Mesenteric fat pad (tissue), 1 donor: ENCODE results near the gene ATP13A3. TPM values are rescaled to one million over a fixed set of nuclear protein-coding genes. Genes with fewer than 3 reads are reported as not detected.

ENCODE experiments used
- DNase-seq: peaks from one replicate; pipeline ENCODE4 v3.0.0-alpha.2; 2020; ENCODE audit warnings: low spot score
- total RNA-seq: library from RNA; stranded (reverse); fragmentation: NEBNext Ultra II Directional; extraction: Animal tissue kit (Norgen Biotek cat#: 25700); gene quantifications from one replicate; pipeline ENCODE4 v1.2.1, GENCODE V29; 2021
- donor health status: DM: yes; HTN: yes; CAD: no.

The ATP13A3 gene
- total RNA-seq, 1 donor from 2014 or later = 204 TPM

- no peak for DNase-seq
These were observed 90.3 kb downstream of the ATP13A3 start for GRCh38 chr3:194396539-194396858.

- DNase-seq = no peak
These were observed 90.8 kb downstream of the ATP13A3 start for GRCh38 chr3:194395778-194396538.

GRCh38 chr3:194395212-194395611 is 91.6 kb downstream of the ATP13A3 start:
- DNase-seq = no peak

- no peak for DNase-seq
These were observed 94.2 kb downstream of the ATP13A3 start for GRCh38 chr3:194392576-194392975.

GRCh38 chr3:194390835-194391234 is 96.0 kb downstream of the ATP13A3 start:
- no peak for DNase-seq

GRCh38 chr3:194389269-194389668 is 97.5 kb downstream of the ATP13A3 start:
- DNase-seq = peak; percentile 53

- peak; percentile 49 for DNase-seq
These were observed 98.8 kb downstream of the ATP13A3 start for GRCh38 chr3:194387926-194388418.

GRCh38 chr3:194387276-194387675 is 99.5 kb downstream of the ATP13A3 start:
- peak; percentile 26 for DNase-seq

GRCh38 chr3:194386648-194387047 is 100.2 kb downstream of the ATP13A3 start:
- no peak for DNase-seq

GRCh38 chr3:194386066-194386465 is 100.7 kb downstream of the ATP13A3 start:
- peak; percentile 37 for DNase-seq

- peak; percentile 79 for DNase-seq
These were observed 102.2 kb downstream of the ATP13A3 start for GRCh38 chr3:194384569-194385001.

GRCh38 chr3:194384156-194384555 is 102.6 kb downstream of the ATP13A3 start:
- peak; percentile 60 for DNase-seq

GRCh38 chr3:194383276-194383940 is 103.4 kb downstream of the ATP13A3 start:
- DNase-seq = peak; percentile 62

- peak; percentile 71 for DNase-seq
These were observed 103.9 kb downstream of the ATP13A3 start for GRCh38 chr3:194382892-194383223.

- peak; percentile 77 for DNase-seq
These were observed 104.5 kb downstream of the ATP13A3 start for GRCh38 chr3:194382196-194382891.

- DNase-seq = peak; percentile 80
These were observed 105.3 kb downstream of the ATP13A3 start for GRCh38 chr3:194381460-194381875.

- peak; percentile 67 for DNase-seq
These were observed 106.5 kb downstream of the ATP13A3 start for GRCh38 chr3:194380326-194380725.

GRCh38 chr3:194379651-194380050 is 107.2 kb downstream of the ATP13A3 start:
- peak; percentile 62 for DNase-seq

GRCh38 chr3:194379231-194379630 is 107.6 kb downstream of the ATP13A3 start:
- DNase-seq = peak; percentile 20

- no peak for DNase-seq
These were observed 109.1 kb downstream of the ATP13A3 start for GRCh38 chr3:194377708-194378107.

GRCh38 chr3:194376241-194376560 is 110.6 kb downstream of the ATP13A3 start:
- no peak for DNase-seq
